ENCODE data around the gene TMEM178B. TPM values are rescaled to one million over a fixed set of nuclear protein-coding genes. Genes with fewer than 3 reads are reported as not detected.

TMEM178B gene
- total RNA-seq, 1 experiment from 2014 or later, result 0.11 TPM

DNA sequence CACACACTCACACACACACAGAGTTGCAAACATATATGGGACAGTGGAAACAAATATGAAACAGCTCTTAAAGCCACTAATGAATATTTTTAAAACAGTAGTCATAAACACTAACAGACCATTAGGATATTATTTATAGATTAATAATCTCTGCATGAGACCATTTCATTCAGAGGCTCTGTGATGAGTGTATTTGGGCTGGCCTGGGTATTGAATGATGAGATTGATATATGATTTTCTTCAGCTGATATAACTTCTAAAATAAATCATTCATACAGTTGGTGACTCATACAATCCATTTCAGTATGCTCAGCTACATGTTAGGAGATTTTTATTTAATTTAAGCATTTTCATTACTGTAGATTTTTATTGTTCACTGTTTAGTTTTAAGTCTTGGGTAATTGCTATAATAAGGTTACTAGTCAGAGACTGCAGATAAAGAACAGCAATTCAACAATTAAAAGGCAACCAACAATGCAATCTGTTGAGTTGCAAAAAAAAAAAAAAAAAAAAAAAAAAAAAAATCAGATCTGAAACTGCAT lies 452.2 kb downstream of the TMEM178B start:
- Histone ChIP-seq H3K9me3 (no peaks in the 10 kb centered on the region), H3K4me3 (ENCODE audit: low read depth, low read length) (no peak overlapping the region), H3K36me3 (ENCODE audit: control insufficient read depth, insufficient read depth, low read length) (no peaks in the 10 kb centered on the region), H3K27me3 (replicated peaks; ENCODE audit: control insufficient read depth, insufficient read depth, low read length) (peaks cover 4% of the 10 kb centered on the region), H3K4me1 (no peaks in the 10 kb centered on the region)
- Mint-ChIP-seq H3K27me3 (ENCODE audit: insufficient read depth, unreplicated experiment) (peaks cover 22% of the 10 kb centered on the region), H3K36me3 (ENCODE audit: insufficient read depth, unreplicated experiment) (no peaks in the 10 kb centered on the region), H3K4me3 (ENCODE audit: unreplicated experiment) (no peak overlapping the region), H3K27ac (ENCODE audit: unreplicated experiment) (no peak overlapping the region), H3K4me1 (ENCODE audit: low read depth, unreplicated experiment) (no peaks in the 10 kb centered on the region), H3K9me3 (ENCODE audit: unreplicated experiment) (no peaks in the 10 kb centered on the region)
- no peak for DNase-seq
- ChIA-PET CTCF (no interaction called here), POLR2A (no interaction called here)
- no TSS peak for BruUV-seq (replicated peaks)
- TF ChIP-seq, protein P1, sequence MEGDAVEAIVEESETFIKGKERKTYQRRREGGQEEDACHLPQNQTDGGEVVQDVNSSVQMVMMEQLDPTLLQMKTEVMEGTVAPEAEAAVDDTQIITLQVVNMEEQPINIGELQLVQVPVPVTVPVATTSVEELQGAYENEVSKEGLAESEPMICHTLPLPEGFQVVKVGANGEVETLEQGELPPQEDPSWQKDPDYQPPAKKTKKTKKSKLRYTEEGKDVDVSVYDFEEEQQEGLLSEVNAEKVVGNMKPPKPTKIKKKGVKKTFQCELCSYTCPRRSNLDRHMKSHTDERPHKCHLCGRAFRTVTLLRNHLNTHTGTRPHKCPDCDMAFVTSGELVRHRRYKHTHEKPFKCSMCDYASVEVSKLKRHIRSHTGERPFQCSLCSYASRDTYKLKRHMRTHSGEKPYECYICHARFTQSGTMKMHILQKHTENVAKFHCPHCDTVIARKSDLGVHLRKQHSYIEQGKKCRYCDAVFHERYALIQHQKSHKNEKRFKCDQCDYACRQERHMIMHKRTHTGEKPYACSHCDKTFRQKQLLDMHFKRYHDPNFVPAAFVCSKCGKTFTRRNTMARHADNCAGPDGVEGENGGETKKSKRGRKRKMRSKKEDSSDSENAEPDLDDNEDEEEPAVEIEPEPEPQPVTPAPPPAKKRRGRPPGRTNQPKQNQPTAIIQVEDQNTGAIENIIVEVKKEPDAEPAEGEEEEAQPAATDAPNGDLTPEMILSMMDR (IDR thresholded peaks at IDR 0.05; ENCODE audit: insufficient read depth in 1 of 2, low read depth in 1 of 2, low read length in 1 of 2, severe bottlenecking in 1 of 2, unreplicated experiment in 1 of 2), result no peak
- intact Hi-C loops (cut with micrococcal nuclease; ENCODE audit: unreplicated experiment), result no loop called here

DNA sequence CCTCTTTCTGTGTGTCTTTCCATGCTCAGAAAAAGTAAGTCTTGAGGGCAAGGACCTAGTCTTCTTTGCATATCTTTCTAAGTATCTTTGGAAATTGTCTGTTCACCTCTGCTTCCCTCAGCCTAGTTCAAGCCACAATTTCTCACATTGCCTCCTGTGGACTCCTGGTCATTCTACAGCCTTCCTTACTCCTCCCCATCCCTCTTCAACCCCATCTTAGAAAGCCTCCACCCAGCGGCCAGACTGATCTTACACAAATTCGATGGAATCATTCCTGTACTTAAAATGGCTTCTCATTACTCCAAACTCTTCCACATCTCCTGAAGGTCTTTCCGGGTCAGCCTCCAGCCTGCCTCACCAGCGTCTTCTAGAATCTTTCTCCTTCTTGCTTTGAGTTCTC lies 453.2 kb downstream of the TMEM178B start:
- no peak for DNase-seq
- H3K4me3 ChIP-seq (ENCODE audit: low read depth, low read length), result no peak overlapping the region
- intact Hi-C loops (cut with micrococcal nuclease; ENCODE audit: unreplicated experiment), result no loop called here
- peaks cover 4% of the 10 kb centered on the region for H3K27me3 ChIP-seq (replicated peaks; ENCODE audit: control insufficient read depth, insufficient read depth, low read length)
- no peaks in the 10 kb centered on the region for H3K36me3 ChIP-seq (ENCODE audit: control insufficient read depth, insufficient read depth, low read length)
- H3K4me1 ChIP-seq, result no peaks in the 10 kb centered on the region
- ChIA-PET CTCF (interaction anchor here (0.7 kb wide), 1 partner anchor 971 kb away, joined by 6 read pairs; no protein-coding TSS in a partner anchor), POLR2A (no interaction called here)
- no TSS peak for BruUV-seq (replicated peaks)
- peaks cover 22% of the 10 kb centered on the region for H3K27me3 Mint-ChIP-seq (ENCODE audit: insufficient read depth, unreplicated experiment)
- no peaks in the 10 kb centered on the region for H3K4me1 Mint-ChIP-seq (ENCODE audit: low read depth, unreplicated experiment)
- no peaks in the 10 kb centered on the region for H3K9me3 Mint-ChIP-seq (ENCODE audit: unreplicated experiment)
- H3K27ac Mint-ChIP-seq (ENCODE audit: unreplicated experiment), result no peak overlapping the region
- no peaks in the 10 kb centered on the region for H3K9me3 ChIP-seq
- H3K4me3 Mint-ChIP-seq (ENCODE audit: unreplicated experiment), result no peak overlapping the region
- no peaks in the 10 kb centered on the region for H3K36me3 Mint-ChIP-seq (ENCODE audit: insufficient read depth, unreplicated experiment)
- TF ChIP-seq, protein P1 (IDR thresholded peaks at IDR 0.05; ENCODE audit: insufficient read depth in 1 of 2, low read depth in 1 of 2, low read length in 1 of 2, severe bottlenecking in 1 of 2, unreplicated experiment in 1 of 2), result no peak

DNA sequence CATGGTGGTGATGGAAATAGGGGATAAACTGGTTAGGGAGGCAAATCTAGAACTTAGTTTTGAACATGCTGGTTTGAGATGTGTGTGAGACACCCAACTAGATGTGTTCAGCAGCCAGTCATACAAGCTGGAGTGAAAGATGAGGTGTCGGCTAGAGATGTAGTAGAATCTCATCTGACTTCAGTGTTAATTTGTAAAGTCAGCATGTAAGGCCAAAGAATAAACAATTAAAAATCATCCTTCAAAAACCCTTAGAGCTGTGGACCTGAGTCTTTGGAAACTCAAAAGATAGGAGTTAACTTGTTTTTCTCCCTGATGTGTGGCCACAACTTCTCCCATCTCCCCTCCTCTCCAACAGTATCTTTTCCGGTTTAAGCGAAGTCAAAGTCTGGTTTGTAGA lies 454.5 kb downstream of the TMEM178B start:
- TF ChIP-seq, protein P1 (IDR thresholded peaks at IDR 0.05; ENCODE audit: insufficient read depth in 1 of 2, low read depth in 1 of 2, low read length in 1 of 2, severe bottlenecking in 1 of 2, unreplicated experiment in 1 of 2), result no peak
- Histone ChIP-seq H3K9me3 (no peaks in the 10 kb centered on the region), H3K27me3 (replicated peaks; ENCODE audit: control insufficient read depth, insufficient read depth, low read length) (peaks cover 4% of the 10 kb centered on the region), H3K4me1 (no peaks in the 10 kb centered on the region), H3K36me3 (ENCODE audit: control insufficient read depth, insufficient read depth, low read length) (no peaks in the 10 kb centered on the region), H3K4me3 (ENCODE audit: low read depth, low read length) (no peak overlapping the region)
- no peak for DNase-seq
- no peak overlapping the region for H3K27ac Mint-ChIP-seq (ENCODE audit: unreplicated experiment)
- ChIA-PET CTCF (no interaction called here), POLR2A (interaction anchor here (0.6 kb wide), 1 partner anchor 179 kb away, joined by 3 read pairs; the partner anchor contains the start of gene WEE2)
- BruUV-seq (replicated peaks), result no TSS peak
- peaks cover 22% of the 10 kb centered on the region for H3K27me3 Mint-ChIP-seq (ENCODE audit: insufficient read depth, unreplicated experiment)
- no peaks in the 10 kb centered on the region for H3K4me1 Mint-ChIP-seq (ENCODE audit: low read depth, unreplicated experiment)
- H3K4me3 Mint-ChIP-seq (ENCODE audit: unreplicated experiment), result no peak overlapping the region
- intact Hi-C loops (cut with micrococcal nuclease; ENCODE audit: unreplicated experiment), result no loop called here
- no peaks in the 10 kb centered on the region for H3K36me3 Mint-ChIP-seq (ENCODE audit: insufficient read depth, unreplicated experiment)
- H3K9me3 Mint-ChIP-seq (ENCODE audit: unreplicated experiment), result no peaks in the 10 kb centered on the region

Other genes with a start within 250 kb of the TMEM178B start
- 38.5 and 44.6 TPM in 2 replicates for gene BRAF, start 149.1 kb upstream of the TMEM178B start, total RNA-seq (2022)
- 67.7 and 70.2 TPM in 2 replicates for gene MRPS33, start 59.1 kb upstream of the TMEM178B start, total RNA-seq (2022)

All from Caco-2 (cell line).